ENCODE results near the gene VAV3. TPM values are rescaled to one million over a fixed set of nuclear protein-coding genes. Genes with fewer than 3 reads are reported as not detected.

The VAV3 gene
- total and polyA plus RNA-seq, 9 of the 15 experiments (the other 6 are each of a cell fraction or from before 2014, with no cell fraction given) = not detected

DNA sequence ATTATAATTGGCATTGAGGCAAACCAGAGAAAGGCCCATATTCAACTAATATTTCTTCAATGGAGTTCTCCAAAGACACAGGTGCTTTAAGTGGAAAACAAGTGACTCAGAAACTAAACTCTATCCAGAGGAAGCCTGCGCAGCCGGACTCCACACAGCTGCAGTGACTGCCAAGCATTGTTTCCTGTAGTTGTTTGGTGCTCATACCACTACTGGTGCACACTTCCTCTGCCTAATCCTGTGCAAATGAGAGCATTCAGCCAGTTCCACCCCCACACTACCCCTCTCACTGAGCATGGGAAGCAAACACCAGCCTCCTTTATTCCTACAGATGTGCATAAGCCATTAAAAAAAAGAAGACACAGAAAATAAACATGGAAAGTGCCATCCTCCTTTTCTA is 102.9 kb downstream of the VAV3 start (continued):
- TF ChIP-seq THRA (IDR thresholded peaks at IDR 0.05) = no peak
- TF ChIP-seq ZNF23 (CRISPR knock-in tag; IDR thresholded peaks at IDR 0.05) = no peak
- TF ChIP-seq ZBTB49 (CRISPR knock-in tag; IDR thresholded peaks at IDR 0.05; ENCODE audit: borderline replicate concordance) = no peak
- no peak for TF ChIP-seq ZNF124 (CRISPR knock-in tag; IDR thresholded peaks at IDR 0.05)
- TF ChIP-seq L3MBTL2 (IDR thresholded peaks at IDR 0.05) = no peak
- no peak for TF ChIP-seq CBFB (CRISPR knock-in tag; IDR thresholded peaks at IDR 0.05)
- TF ChIP-seq SMAD1 (IDR thresholded peaks at IDR 0.05; ENCODE audit: low read depth, low read length, partially characterized antibody) = no peak
- no peak for TF ChIP-seq ZNF407 (IDR thresholded peaks at IDR 0.05; ENCODE audit: low read depth)
